Smooth muscle cell of the brain vasculature (primary cell): ENCODE data around the gene SLC24A4.

Experiments
- DNase-seq: peaks from one replicate; pipeline ENCODE4 v3.0.0-alpha.2; 2012; ENCODE audit warnings: low read depth, low spot score

The SLC24A4 gene

GRCh38 chr14:92501891-92502351, 179.0 kb downstream of the SLC24A4 start:
- DNase-seq = no peak

- DNase-seq = no peak
Observed at GRCh38 chr14:92502541-92503286, 179.7 kb downstream of the SLC24A4 start.

GRCh38 chr14:92503756-92504491, 181.0 kb downstream of the SLC24A4 start:
- no peak for DNase-seq

- no peak for DNase-seq
Observed at GRCh38 chr14:92505826-92506225, 182.9 kb downstream of the SLC24A4 start.

GRCh38 chr14:92506231-92506630, 183.3 kb downstream of the SLC24A4 start:
- no peak for DNase-seq

- DNase-seq = no peak
Observed at GRCh38 chr14:92507174-92507768, 184.3 kb downstream of the SLC24A4 start.

- no peak for DNase-seq
Observed at GRCh38 chr14:92510972-92511371, 188.0 kb downstream of the SLC24A4 start.

- DNase-seq = peak; percentile 72
Observed at GRCh38 chr14:92511453-92512238, 188.7 kb downstream of the SLC24A4 start.

GRCh38 chr14:92512807-92513203, 189.8 kb downstream of the SLC24A4 start:
- DNase-seq = no peak

GRCh38 chr14:92513204-92513965, 190.4 kb downstream of the SLC24A4 start, which contains the start of gene RIN3:
RIN3 (plus strand) TSS chr14:92513781; CDS start chr14:92513933, 152 bp downstream.
- no peak for DNase-seq

- no peak for DNase-seq
Observed at GRCh38 chr14:92513966-92514843, 191.2 kb downstream of the SLC24A4 start.

- no peak for DNase-seq
Observed at GRCh38 chr14:92514844-92515514, 192.0 kb downstream of the SLC24A4 start.

- DNase-seq = no peak
Observed at GRCh38 chr14:92515546-92516343, 192.8 kb downstream of the SLC24A4 start.

- DNase-seq = no peak
Observed at GRCh38 chr14:92516344-92516965, 193.5 kb downstream of the SLC24A4 start.

- no peak for DNase-seq
Observed at GRCh38 chr14:92516966-92517506, 194.1 kb downstream of the SLC24A4 start.

- DNase-seq = no peak
Observed at GRCh38 chr14:92517761-92518160, 194.8 kb downstream of the SLC24A4 start.

GRCh38 chr14:92519246-92520101, 196.5 kb downstream of the SLC24A4 start:
- DNase-seq = no peak
